Measurements from ENCODE around the gene IL3RA.

DNA sequence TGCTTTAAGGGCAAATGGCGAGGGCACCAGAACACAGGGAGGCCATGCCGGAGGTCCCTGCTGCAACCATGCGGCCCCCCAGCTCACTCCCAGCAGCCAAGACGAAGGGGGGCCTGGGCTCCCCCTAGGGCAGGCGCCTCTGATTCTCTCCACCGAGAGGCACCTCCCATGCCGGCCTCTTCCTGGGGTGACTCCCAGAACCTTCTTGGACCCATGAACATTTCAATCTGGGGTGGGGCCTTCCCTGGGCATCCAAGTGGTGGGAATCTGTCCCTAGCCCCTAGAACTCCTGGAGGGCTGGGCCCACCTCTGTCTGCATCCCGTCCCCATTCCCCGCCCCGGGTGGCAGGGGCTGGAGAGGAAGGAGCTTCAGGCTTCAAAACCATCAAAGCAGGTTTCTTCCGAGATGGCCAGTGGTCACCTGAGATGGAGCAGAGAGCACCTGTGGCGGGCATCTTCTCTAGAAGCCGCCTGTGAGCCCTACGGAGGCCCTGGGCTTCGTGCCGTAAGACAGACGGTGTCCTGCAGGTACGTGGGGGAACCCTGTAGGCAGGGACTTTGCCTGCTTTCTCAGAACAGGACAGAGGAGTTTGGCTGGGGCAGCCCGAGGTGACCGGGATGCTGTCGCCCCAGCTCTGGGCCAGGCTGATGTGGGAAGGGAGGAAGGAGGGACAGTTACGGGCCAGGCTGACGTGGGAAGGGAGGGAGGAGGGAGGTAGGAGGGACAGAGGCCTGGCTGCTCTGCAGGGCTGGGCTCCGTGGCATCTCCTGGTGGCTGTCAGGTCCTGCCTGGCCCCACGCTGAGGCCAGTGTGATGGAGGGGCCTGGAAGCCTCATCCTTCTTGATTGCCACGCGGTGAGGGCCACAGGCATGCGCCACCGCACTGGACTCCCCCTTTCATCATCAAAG is 62.1 kb downstream of the IL3RA start:
- TF ChIP-seq, protein P1, sequence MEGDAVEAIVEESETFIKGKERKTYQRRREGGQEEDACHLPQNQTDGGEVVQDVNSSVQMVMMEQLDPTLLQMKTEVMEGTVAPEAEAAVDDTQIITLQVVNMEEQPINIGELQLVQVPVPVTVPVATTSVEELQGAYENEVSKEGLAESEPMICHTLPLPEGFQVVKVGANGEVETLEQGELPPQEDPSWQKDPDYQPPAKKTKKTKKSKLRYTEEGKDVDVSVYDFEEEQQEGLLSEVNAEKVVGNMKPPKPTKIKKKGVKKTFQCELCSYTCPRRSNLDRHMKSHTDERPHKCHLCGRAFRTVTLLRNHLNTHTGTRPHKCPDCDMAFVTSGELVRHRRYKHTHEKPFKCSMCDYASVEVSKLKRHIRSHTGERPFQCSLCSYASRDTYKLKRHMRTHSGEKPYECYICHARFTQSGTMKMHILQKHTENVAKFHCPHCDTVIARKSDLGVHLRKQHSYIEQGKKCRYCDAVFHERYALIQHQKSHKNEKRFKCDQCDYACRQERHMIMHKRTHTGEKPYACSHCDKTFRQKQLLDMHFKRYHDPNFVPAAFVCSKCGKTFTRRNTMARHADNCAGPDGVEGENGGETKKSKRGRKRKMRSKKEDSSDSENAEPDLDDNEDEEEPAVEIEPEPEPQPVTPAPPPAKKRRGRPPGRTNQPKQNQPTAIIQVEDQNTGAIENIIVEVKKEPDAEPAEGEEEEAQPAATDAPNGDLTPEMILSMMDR (IDR thresholded peaks at IDR 0.05), result no peak
- no peak for TF ChIP-seq POLR2A (IDR thresholded peaks at IDR 0.05)
